Right ventricle myocardium inferior (tissue), 1 donor: Measurements from ENCODE around the gene PCBP3. TPM values are rescaled to one million over a fixed set of nuclear protein-coding genes. Genes with fewer than 3 reads are reported as not detected.

ENCODE experiments used
- ATAC-seq: fragments of 200-7000 bp; cut with Tn5 transposase; one replicate; pipeline ENCODE4 v1.9.1; 2020; ENCODE audit warnings: mild to moderate bottlenecking, moderate library complexity
- DNase-seq: peaks from one replicate; pipeline ENCODE4 v3.0.0; 2021; ENCODE audit errors: missing footprints
- intact Hi-C: fragments of 100-400 bp; cut with DNase I; formaldehyde crosslinking; loops from one replicate; pipeline ENCODE4 v1.11.0; 2022
- total RNA-seq: library from RNA; stranded (reverse); fragmentation: NEBNext Ultra II Directional; extraction: Animal tissue kit (Norgen Biotek cat#: 25700); gene quantifications from one replicate; pipeline ENCODE4 v1.2.1, GENCODE V29; 2021
- donor health status: DM: no; HTN: yes; CAD: no; lungs with severe emphysema.

Gene PCBP3
- total RNA-seq, 1 donor from 2014 or later, result 3.7 TPM

GRCh38 chr21:45930231-45930760, 286.8 kb downstream of the PCBP3 start:
- DNase-seq (no peak), ATAC-seq (peak; percentile 27)
- intact Hi-C loops, result no loop called here

DNA sequence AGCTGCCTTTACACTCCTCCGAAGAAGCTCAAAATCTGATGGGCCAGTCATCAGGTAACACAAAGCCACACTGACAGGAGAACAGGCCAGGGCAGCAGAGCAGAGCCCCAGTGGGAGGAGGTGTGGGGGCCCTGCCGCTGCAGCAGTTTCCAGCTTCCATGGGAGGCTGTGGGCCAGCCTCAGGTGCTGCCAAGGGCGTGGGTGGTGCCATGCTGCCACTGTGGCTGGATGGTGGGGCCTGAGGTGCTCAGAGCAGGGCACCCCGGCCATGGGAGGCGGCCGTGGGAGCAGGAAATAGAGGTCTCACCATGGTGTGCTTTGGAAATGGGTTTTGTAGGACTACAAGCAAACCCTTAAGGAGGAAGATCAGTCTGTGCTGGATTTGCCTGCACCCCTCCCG, 287.3 kb downstream of the PCBP3 start:
- no peak for DNase-seq
- no peak for ATAC-seq
- intact Hi-C loops, result no loop called here

DNA sequence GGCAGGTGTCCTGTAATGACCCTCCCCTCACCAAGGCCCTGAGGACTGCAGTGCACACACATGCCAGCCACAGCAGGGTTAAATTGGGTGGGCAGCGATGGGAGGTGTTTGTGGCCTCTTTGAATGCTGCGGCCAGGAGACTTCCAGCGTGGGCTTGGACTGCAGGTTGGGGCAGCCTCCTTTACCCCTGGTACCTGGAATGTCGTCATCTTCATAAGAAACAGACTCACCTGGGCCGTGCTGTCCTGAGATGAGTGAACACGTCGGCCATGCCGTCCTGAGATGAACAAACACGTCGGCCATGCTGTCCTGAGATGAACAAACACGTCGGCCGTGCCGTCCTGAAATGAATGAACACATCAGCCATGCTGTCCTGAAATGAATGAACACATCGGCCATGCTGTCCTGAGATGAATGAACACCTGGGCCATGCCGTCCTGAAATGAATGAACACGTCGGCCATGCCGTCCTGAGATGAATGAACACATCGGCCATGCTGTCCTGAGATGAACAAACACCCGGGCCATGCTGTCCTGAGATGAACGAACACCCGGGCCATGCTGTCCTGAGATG, 288.0 kb downstream of the PCBP3 start:
- ATAC-seq (no peak), DNase-seq (no peak)
- intact Hi-C loops, result no loop called here

DNA sequence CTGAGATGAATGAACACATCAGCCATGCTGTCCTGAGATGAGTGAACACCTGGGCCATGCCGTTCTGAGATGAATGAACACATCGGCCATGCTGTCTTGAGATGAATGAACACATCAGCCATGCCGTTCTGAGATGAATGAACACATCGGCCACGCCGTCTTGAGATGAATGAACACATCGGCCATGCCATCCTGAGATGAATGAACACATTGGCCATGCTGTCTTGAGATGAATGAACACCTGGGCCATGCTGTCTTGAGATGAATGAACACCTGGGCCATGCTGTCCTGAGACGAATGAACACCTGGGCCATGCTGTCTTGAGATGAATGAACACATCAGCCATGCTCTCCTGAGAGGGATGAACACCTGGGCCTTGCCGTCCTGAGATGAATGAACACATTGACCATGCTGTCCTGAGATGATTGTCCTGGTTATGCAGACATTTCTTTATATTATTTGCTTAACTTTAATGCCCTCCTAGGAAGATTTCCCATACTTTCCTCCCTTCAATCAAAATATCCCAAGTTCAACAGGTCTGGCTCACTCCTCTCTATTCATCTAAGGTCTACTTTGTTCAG, 289.5 kb downstream of the PCBP3 start:
- no peak for DNase-seq
- intact Hi-C loops, result no loop called here
- no peak for ATAC-seq

DNA sequence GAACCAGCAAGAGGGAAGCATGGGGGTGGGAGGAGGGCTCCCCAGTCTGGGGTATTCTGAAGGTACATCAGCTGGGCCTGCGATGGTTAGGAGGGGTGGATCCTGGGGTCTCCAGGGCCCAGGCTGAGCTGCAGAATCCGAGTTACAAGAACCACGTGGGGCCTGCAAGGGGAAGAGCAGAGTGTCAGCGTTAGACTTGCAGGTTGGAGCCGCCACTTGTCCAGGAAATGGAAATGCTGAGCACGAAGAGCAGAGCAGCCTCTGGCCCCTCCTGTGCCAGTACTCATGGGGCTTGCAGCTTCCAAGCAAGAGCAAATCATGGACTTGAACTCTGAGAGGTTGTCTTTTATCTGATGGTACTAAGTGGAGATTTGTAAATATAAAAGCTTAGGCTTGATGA, 290.6 kb downstream of the PCBP3 start:
- ATAC-seq, result no peak
- intact Hi-C loops, result no loop called here
- DNase-seq, result peak; percentile 50

- intact Hi-C loops, result no loop called here
- DNase-seq (peak; percentile 26), ATAC-seq (no peak)
Measured at GRCh38 chr21:45934554-45934953, 291.0 kb downstream of the PCBP3 start.

DNA sequence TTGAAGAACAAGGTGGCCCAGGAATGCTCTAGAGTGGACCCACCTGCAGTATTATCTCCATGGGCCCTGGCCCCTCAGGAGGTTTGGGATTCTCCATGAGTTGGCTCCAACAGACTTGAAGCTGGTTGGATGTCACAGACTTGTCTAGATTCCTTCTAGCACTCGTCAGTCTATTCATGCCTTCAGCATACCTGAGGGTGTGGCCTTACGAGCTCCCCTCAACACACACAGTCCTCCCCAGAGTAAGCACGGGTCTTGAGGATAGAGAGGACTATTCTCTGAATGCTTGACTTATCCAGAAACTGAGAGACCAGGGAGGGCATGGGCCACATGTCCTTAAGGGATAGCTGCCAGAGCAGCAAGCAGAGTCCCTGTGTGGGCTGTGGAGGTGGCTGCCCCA, 292.1 kb downstream of the PCBP3 start:
- DNase-seq (peak; percentile 42), ATAC-seq (no peak)
- intact Hi-C loops, result no loop called here

DNA sequence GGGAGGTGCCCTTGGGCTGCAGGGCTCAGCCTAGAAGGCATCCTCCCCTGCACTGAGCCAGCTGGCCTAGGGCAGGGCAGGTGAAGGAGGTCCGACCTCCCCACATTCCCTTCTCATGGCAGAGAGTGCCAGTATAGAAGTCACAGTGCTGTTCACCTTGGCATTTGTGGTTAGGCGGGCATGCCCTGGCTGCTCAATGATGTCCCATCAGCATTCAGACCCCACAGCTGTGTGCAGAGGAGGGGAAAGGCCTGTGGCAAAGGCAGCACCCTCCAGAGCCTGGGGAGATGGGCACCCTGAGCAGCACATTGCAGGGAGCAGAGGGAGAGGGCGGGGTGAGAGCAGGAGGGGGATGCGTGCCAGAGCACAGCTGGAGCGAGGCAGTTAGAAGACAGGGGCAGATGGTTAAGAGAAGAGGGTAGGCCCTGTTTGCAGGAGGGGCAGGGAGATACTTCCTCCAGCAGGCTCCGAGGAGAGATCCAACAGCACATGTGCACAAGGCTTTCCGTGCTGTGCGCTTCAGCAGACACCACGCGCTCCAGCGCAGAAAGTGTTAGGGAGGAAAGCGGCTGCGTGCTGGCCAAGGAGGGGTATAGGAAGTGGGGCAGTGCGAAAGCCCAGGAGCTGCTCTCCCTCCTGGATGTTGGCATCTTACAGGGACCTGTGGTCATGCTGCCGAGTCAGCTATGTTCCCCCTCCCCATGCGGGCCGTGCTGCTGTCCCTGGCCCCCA, 294.4 kb downstream of the PCBP3 start:
- DNase-seq, result peak; percentile 35
- no peak for ATAC-seq
- intact Hi-C loops, result no loop called here

GRCh38 chr21:45938453-45938755, 294.9 kb downstream of the PCBP3 start:
- peak; percentile 37 for DNase-seq
- intact Hi-C loops, result no loop called here
- ATAC-seq, result no peak

GRCh38 chr21:45938811-45939520, 295.4 kb downstream of the PCBP3 start:
- ATAC-seq (no peak), DNase-seq (peak; percentile 65)
- intact Hi-C loops, result no loop called here

DNA sequence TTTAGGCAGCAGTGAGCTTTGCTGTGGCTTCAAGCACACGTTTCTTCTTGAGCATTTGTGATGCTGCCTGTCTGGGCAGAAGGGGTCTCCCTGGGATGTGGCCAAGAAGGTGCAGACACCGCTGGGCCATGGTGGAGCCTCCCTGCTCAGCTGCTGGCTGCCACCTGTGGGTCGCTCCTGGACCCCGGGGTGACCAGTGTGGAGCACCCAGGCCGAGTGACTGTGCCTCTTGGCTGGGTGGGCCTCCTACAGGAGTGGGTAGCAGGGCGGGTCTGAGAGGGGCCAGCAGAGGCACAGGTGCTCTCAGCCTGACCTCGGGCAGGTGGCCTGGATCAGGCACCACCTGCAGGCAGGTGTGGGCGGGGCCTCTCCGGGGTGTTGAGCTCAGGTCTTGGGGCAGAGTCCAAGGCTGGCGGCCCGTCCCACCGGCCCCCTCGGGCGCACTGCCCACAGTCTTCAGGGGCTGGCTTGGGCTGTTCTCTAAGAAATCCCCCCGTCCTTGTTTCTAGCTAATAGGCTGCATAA, 296.1 kb downstream of the PCBP3 start:
- DNase-seq (peak; percentile 20), ATAC-seq (no peak)
- intact Hi-C loops, result no loop called here

GRCh38 chr21:45940091-45940490, 296.6 kb downstream of the PCBP3 start:
- ATAC-seq (no peak), DNase-seq (peak; percentile 21)
- intact Hi-C loops, result no loop called here

- intact Hi-C loops, result no loop called here
- DNase-seq (peak; percentile 57), ATAC-seq (no peak)
Measured at GRCh38 chr21:45940621-45941337, 297.3 kb downstream of the PCBP3 start.

- ATAC-seq, result no peak
- intact Hi-C loops, result no loop called here
- no peak for DNase-seq
Measured at GRCh38 chr21:45941338-45941710, 297.8 kb downstream of the PCBP3 start.

DNA sequence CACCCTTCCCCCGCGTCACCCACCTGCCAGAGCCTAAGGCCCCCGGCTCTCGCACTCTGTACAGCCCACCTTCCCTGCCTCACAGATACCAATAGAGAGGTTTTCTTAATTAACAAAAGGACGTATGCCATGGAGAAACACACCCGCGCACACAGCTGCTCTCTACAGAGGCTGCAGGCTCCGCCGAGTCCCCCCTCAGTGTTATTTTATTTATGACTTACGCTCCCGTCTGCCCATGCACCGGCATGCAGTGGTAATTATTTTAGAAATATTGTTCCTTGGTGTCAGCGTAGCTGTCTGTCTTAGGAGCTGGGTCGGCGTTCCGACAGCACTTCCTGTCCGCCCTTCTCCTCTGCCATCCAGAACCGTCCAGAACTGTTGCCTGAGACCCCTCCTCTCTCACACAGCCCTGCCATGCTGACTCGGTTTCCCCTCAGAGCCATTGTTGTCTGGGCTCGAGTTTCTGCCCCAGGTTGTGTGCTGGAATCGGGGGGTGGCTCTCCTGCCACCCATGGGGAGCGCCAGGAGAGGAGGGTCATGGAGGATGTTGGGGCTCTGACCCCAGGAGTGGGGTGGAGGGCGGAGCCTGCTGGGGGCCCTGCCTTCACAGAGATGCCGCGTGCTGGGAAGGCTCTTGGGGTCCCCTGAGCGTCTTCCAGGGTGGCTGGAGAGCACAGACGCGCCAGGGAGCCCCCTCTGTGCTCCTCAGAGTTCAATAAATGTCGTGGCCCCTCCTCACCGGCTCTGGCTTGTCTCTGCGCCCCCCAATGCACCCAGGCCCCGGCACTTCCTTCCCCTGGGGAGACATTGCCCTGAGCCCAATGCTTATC, 298.4 kb downstream of the PCBP3 start:
- intact Hi-C loops, result no loop called here
- DNase-seq (no peak), ATAC-seq (no peak)

- no peak for ATAC-seq
- peak; percentile 55 for DNase-seq
- intact Hi-C loops, result no loop called here
Measured at GRCh38 chr21:45942755-45943629, 299.5 kb downstream of the PCBP3 start.
